Measurements from ENCODE around the gene BTRC. TPM values are rescaled to one million over a fixed set of nuclear protein-coding genes. Genes with fewer than 3 reads are reported as not detected.

BTRC gene
- total and polyA plus RNA-seq, 10 of the 15 experiments (the other 5 are each of a cell fraction or from before 2014, with no cell fraction given) = 2.2 to 18.6 (median 8.6) TPM

DNA sequence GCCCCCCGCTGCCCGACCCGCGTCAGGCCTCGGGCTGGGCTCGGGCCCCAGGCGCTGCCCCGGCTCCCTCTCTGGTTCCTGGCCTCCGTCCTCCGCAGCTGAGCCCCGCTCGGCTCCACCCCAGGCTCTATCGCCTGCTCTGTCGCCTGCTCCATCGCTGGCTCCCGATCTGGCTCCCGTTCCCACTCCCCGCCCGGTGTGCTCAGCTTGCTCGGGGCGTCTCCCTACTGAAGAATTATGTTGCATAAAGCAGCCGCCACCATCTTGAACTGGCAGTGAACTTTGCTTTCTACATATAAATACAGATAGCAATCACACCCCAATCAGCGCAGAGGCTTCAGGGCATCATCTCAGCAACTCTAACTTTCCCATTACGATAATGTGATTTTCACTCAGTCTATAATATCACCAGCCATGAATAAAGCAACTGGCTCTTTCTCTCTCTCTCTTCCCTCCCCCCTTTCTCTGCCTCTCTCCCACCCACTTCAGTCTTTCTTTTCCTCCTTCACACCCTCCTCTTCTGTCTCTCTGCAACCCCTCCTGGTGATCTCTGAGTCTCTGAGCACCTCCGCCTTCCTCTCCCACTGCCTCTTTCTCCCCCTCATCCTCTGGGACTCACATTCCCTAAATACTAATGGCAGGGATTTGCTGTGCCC, 43.3 kb upstream of the BTRC start:
- H3K9ac ChIP-seq (ENCODE audit: control insufficient read depth, insufficient read depth, low read length) = no peak overlapping the region
- 37% methylated on average over 19 of the region's 25 CpGs for WGBS (ENCODE audit: insufficient coverage, insufficient replicate concordance, low lambda C conversion rate, missing lambda C conversion rate)
- H2AFZ ChIP-seq (ENCODE audit: control insufficient read depth, low read depth, low read length) = no peak overlapping the region
- H3K4me3 ChIP-seq = no peak overlapping the region
- no peak overlapping the region for H3K4me2 ChIP-seq (ENCODE audit: control insufficient read depth, insufficient read depth)
- TF ChIP-seq CHD4 (IDR thresholded peaks at IDR 0.05) (no peak), JUNB (IDR thresholded peaks at IDR 0.05) (no peak), CHD2 (IDR thresholded peaks at IDR 0.05; ENCODE audit: borderline replicate concordance, low read depth, low read length) (no peak), ZNF207 (IDR thresholded peaks at IDR 0.05; ENCODE audit: borderline replicate concordance) (no peak), RBBP5 (conservative IDR thresholded peaks at IDR 0.05) (no peak), CBFB (IDR thresholded peaks at IDR 0.05; ENCODE audit: low read depth) (no peak)
- H3K9me3 ChIP-seq (replicated peaks; ENCODE audit: control insufficient read depth, insufficient read depth, low read length) = no peaks in the 10 kb centered on the region; the same call in 2 of the 3 replicates
- H3K36me3 ChIP-seq (ENCODE audit: control insufficient read depth in 2 of 2, insufficient read depth in 2 of 2, low read length in 1 of 2) = no peaks in the 10 kb centered on the region
- ChIA-PET SMC1A (ENCODE audit: uncharacterized antibody, unreplicated experiment) (no interaction called here), RAD21 (ENCODE audit: unreplicated experiment) (no interaction called here), CTCF (interaction anchor here (1.2 kb wide), 1 partner anchor 21 kb away, joined by 3 read pairs; no protein-coding TSS in a partner anchor), POLR2A (no interaction called here)
- no peak for FAIRE-seq
- no peak overlapping the region for H3K27ac ChIP-seq (ENCODE audit: control insufficient read depth, insufficient read depth)
- H4K20me1 ChIP-seq (ENCODE audit: control insufficient read depth, insufficient read depth) = no peaks in the 10 kb centered on the region
- in situ Hi-C loops (cut with MboI) (no loop called here), intact Hi-C loops (cut with micrococcal nuclease; ENCODE audit: unreplicated experiment) (no loop called here)
- H3K79me2 ChIP-seq (ENCODE audit: control insufficient read depth, insufficient read depth, low read length) = no peaks in the 10 kb centered on the region
- no peaks in the 10 kb centered on the region for H3K4me1 ChIP-seq (ENCODE audit: control insufficient read depth, insufficient read depth, low read length)
- no TSS peak for BruUV-seq (replicated peaks)
- ATAC-seq = no peak
- DNase-seq (ENCODE audit: low read depth, low spot score) = no peak
- peaks cover 0 to 1% of the 10 kb centered on the region in 2 experiments; a peak in 3 of 4 replicates for H3K27me3 ChIP-seq (replicated peaks in 1 of 2; ENCODE audit: control insufficient read depth in 2 of 2, insufficient read depth in 2 of 2, low read length in 1 of 2)

DNA sequence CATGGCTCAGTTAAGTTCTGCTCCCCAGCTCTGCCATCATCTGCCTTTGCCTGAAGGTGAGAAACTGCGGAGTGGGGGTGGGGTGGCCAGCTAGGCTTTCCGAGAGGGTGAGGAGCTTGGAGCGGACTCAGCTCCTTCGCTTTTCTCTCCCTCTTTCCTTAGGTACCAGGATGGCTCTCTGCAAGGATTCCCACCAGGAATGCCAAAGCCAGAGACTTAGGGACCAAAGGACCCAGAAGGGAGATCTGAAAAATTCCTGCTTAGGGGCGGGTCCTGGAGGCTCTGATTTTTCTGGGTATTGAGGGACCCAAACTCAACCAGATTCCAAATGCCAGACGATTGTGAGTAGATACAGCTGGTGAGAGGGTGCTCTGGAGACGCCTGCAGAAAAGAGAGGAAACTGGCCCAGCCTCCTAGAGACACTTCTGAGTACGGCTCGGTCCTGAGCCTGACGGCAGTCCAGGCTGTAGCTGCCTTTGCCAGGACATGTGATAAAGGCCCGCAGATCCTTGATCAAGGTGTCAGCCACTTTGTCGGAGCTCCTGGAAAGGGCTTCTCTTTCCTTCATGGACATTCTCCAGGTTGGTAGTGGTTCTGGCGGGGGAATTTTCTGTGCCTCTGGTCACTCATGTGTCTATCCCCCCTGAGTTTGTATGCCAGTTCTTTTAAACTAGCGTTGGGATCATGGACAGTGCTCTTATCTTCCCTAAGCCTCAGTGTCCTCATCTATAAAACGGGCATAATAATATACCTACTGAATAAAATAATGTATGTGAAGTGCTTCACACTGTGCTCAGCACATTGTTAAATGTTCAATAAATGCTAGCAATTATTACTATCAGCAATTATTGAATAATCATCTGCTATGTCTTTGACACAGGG, 42.5 kb upstream of the BTRC start:
- in situ Hi-C loops (cut with MboI) = no loop called here
- H4K20me1 ChIP-seq (ENCODE audit: control insufficient read depth, insufficient read depth) = no peaks in the 10 kb centered on the region
- 34% methylated on average over 15 of the region's 15 CpGs for WGBS (ENCODE audit: insufficient coverage, insufficient replicate concordance, low lambda C conversion rate, missing lambda C conversion rate)
- CTCF ChIA-PET = interaction anchor here (1.2 to 1.3 kb wide), 2 partner anchors 13 to 20 kb away, joined by 3 to 5 read pairs; no protein-coding TSS in a partner anchor
- H3K4me3 ChIP-seq = no peak overlapping the region
- DNase-seq (ENCODE audit: low read depth, low spot score) (no peak), ATAC-seq (no peak), FAIRE-seq (no peak)
- BruUV-seq (replicated peaks) = no TSS peak
- peaks cover 0 to 1% of the 10 kb centered on the region in 2 experiments; a peak in 3 of 4 replicates for H3K27me3 ChIP-seq (replicated peaks in 1 of 2; ENCODE audit: control insufficient read depth in 2 of 2, insufficient read depth in 2 of 2, low read length in 1 of 2)
- TF ChIP-seq SMC3 (IDR thresholded peaks at IDR 0.05; ENCODE audit: borderline replicate concordance, low read length) = no peak
- TF ChIP-seq LARP7 (IDR thresholded peaks at IDR 0.05) = no peak
- TF ChIP-seq, protein P1, sequence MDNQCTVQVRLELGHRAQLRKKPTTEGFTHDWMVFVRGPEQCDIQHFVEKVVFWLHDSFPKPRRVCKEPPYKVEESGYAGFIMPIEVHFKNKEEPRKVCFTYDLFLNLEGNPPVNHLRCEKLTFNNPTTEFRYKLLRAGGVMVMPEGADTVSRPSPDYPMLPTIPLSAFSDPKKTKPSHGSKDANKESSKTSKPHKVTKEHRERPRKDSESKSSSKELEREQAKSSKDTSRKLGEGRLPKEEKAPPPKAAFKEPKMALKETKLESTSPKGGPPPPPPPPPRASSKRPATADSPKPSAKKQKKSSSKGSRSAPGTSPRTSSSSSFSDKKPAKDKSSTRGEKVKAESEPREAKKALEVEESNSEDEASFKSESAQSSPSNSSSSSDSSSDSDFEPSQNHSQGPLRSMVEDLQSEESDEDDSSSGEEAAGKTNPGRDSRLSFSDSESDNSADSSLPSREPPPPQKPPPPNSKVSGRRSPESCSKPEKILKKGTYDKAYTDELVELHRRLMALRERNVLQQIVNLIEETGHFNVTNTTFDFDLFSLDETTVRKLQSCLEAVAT (IDR thresholded peaks at IDR 0.05) = peak; percentile 98
- intact Hi-C loops (cut with micrococcal nuclease; ENCODE audit: unreplicated experiment) = no loop called here
- POLR2A ChIA-PET = no interaction called here
- no peak overlapping the region for H3K27ac ChIP-seq (ENCODE audit: control insufficient read depth, insufficient read depth)
- no peaks in the 10 kb centered on the region for H3K79me2 ChIP-seq (ENCODE audit: control insufficient read depth, insufficient read depth, low read length)
- H3K4me1 ChIP-seq (ENCODE audit: control insufficient read depth, insufficient read depth, low read length) = no peaks in the 10 kb centered on the region
- RAD21 ChIA-PET (ENCODE audit: unreplicated experiment) = no interaction called here
- no peak overlapping the region for H3K9ac ChIP-seq (ENCODE audit: control insufficient read depth, insufficient read depth, low read length)
- SMC1A ChIA-PET (ENCODE audit: uncharacterized antibody, unreplicated experiment) = interaction anchor here (1.4 kb wide), 1 partner anchor 151 kb away, joined by 3 read pairs; no protein-coding TSS in a partner anchor
- no peak overlapping the region for H2AFZ ChIP-seq (ENCODE audit: control insufficient read depth, low read depth, low read length)
- no peaks in the 10 kb centered on the region; the same call in 2 of the 3 replicates for H3K9me3 ChIP-seq (replicated peaks; ENCODE audit: control insufficient read depth, insufficient read depth, low read length)
- no peak overlapping the region for H3K4me2 ChIP-seq (ENCODE audit: control insufficient read depth, insufficient read depth)
- H3K36me3 ChIP-seq (ENCODE audit: control insufficient read depth in 2 of 2, insufficient read depth in 2 of 2, low read length in 1 of 2) = no peaks in the 10 kb centered on the region

Measured in GM12878 (cell line).